Right ventricle myocardium superior (tissue), 1 donor: Measurements from ENCODE around the gene ARL14. TPM values are rescaled to one million over a fixed set of nuclear protein-coding genes. Genes with fewer than 3 reads are reported as not detected.

Experiments
- ATAC-seq: fragments of 200-7000 bp; cut with Tn5 transposase; one replicate; pipeline ENCODE4 v1.9.1; 2020; ENCODE audit warnings: mild to moderate bottlenecking; ENCODE audit not compliant: poor library complexity
- DNase-seq: peaks from one replicate; pipeline ENCODE4 v3.0.0-alpha.2; 2020
- intact Hi-C: fragments of 100-400 bp; cut with DNase I; formaldehyde crosslinking; loops from one replicate; pipeline ENCODE4 v1.11.2; 2022
- long read RNA-seq: library from polyadenylated mRNA; unstranded; transcript quantifications from one replicate; pipeline ENCODE4 v2.0.0, GENCODE V29; 2021
- total RNA-seq: library from RNA; stranded (reverse); fragmentation: NEBNext Ultra II Directional; extraction: Animal tissue kit (Norgen Biotek cat#: 25700); gene quantifications from one replicate; pipeline ENCODE4 v1.2.1, GENCODE V29; 2021
- donor health status: DM: no; HTN: yes; CAD: no; lungs with severe emphysema.

Gene ARL14
- not detected for total RNA-seq
- long read RNA-seq: 0 reads

DNA sequence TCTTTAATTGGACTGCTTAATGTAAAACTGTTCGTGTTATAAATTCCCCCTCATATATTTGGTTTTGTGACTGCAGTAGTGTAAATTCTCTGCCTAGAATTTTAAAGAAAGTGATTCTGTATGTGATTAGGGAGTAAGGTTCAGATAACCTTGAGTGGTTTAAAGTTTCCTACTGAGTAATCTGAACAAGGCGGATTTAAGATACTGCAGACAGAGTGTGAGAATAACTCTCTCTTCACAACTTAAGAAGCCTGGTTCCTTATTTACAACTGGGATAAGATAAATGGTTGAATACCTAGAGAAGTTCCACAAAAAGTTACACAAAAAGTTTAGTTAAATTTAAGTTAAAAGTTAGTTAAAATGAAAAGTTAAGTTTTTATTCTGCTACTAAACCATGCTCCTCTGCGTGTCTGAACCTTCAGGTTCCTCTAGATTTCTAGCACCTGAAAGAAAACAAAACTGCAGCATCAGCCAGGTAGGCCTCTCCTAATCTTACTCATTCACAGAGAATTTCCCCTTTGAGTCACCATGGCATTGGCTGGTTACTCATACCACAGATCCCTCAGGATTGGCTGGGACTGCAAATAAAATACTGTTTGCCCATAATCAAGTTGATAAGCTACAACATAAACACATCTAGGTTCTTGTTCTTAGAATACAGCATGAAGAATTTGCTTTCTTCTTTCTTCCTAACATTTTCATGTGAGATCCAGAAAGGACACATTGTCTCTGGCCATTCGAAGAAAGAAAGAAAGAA is at the start of gene ARL14:
Gene ARL14 (plus strand): TSS at position 614 of the 757 bp plus-strand sequence. CDS start 187 bp downstream, outside the sequence.
- intact Hi-C loops: no loop called here
- DNase-seq (no peak), ATAC-seq (no peak)

DNA sequence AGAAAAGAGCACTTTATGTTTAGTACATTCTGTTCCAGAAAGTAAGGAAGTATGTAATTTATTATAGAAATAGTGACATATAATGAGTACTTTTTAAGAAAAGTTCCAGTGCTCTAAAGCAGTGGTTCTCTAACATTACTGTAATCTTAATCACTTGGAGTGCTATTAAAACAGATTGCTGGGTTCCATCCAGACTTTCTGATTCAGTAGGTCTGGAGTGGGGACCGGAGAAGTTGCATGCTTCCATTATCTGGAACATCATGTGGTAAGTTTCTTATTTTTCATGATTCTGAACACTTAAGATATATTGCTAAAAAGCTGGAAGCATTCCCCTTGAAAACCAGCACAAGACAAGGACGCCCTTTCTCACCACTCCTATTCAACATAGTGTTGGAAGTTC is 47.5 kb upstream of the ARL14 start:
- intact Hi-C loops: no loop called here
- DNase-seq: no peak
- ATAC-seq: no peak

DNA sequence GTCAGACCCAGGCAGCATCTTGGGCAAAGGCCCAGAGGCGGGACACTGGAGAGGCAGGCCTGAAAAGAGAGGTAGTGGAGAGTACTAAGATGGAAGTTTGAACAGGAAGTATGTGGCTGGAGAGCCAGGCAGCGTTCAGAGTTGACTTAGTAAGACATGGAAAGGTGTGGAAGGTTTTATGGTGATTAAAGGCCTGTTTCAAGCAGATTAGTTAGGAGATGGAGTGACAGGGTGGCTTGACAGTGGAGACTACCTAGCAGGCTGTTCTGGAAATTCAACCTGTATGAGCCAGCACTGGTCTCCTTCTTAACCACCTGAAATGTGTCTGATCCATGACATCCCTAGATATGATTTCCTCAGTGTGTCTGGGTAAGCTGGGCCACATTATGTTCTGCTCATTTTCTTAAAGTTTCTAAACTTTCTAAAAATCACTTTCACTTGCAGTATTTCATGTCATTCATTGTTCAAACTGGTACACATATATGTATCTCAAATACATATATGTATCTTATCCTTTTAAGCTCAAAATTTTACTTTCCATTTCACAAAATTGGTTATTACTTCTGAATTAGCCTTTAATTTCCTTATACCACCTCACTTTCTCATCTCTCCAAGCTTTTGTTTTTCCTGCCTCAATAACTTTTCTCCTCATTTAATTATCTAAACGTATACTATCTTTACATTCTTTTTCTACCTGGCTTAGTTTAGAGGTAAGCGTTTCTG is 43.4 kb upstream of the ARL14 start:
- ATAC-seq (no peak), DNase-seq (no peak)
- intact Hi-C loops: no loop called here

GRCh38 chr3:160635213-160635612 is 41.7 kb upstream of the ARL14 start:
- intact Hi-C loops: no loop called here
- ATAC-seq: no peak
- no peak for DNase-seq

GRCh38 chr3:160637086-160637485 is 39.9 kb upstream of the ARL14 start:
- no peak for ATAC-seq

GRCh38 chr3:160638184-160638583 is 38.8 kb upstream of the ARL14 start:
- intact Hi-C loops: no loop called here
- DNase-seq: no peak
- ATAC-seq: no peak

More at GRCh38 chr3:160637086-160637485, 39.9 kb upstream of the ARL14 start:
- intact Hi-C loops: no loop called here
- no peak for DNase-seq

DNA sequence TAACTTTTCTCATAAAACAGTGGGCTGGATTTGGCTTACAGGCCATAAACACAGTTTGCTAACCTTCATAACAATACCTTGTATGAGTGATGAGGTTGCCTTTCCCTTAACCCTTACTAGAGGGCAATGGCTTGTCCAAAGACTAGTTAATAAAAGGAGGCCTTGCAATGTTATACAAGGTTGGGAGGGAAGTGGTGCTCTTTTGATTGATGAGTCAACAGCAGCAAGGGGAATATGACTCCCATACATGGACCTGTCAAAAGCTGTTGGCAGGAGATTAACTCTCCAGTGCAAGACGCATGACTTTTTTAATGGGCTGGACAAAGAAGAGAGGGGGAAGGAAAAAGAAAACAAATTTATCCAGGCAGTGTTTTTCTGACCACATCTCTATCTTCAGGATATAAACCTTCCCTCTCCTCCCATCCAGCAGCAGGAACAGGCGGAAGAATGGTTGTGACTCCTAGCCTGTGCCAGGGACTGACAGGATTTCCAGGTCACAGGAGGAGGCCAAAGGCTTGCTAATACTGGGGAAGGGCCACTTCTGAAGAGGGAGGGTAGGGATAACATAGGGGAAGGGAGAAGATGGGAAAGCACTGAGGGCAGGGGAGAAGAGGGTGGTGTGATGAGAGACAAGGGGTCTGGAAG is 35.2 kb upstream of the ARL14 start:
- ATAC-seq (no peak), DNase-seq (no peak)
- intact Hi-C loops: no loop called here

DNA sequence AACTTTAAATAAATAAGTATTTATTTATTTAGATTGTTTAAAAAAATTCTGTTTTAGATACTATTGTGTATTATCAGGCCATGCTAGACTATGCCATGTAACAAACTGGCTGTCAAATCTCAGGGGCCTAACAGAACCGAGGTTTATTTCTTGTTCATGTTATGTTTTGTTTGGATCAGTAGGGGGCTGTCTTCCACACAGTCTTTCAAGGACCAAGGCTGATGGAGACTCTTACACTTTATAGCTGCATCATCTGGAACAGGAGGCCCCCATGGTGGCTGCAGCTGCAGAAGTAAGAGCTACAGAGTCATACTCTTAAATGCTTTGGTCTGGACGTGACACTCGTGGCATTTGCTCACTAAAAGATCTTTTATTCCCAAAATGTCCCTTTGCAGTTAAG is 33.0 kb upstream of the ARL14 start:
- intact Hi-C loops: no loop called here
- ATAC-seq: no peak
- DNase-seq: no peak

DNA sequence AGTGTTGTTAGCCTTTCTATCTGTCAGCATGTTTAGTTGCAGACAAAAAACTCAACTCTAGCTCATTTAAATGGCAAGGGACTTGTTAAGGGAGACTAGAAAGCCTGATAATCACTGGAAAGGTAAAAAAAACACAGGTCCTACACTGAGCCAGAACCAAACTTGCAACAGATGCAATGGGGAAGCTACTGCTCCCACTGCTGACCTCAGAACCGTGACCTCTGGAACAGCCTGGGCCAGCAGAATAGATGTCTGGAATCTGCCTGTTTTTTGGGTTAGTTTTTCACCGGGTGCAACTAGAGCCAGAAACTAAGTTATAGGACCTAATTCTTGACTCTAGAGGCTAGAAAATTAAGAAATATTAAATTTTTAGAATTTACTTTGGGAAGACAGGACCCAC is 32.5 kb upstream of the ARL14 start:
- ATAC-seq (no peak), DNase-seq (no peak)
- intact Hi-C loops: no loop called here

DNA sequence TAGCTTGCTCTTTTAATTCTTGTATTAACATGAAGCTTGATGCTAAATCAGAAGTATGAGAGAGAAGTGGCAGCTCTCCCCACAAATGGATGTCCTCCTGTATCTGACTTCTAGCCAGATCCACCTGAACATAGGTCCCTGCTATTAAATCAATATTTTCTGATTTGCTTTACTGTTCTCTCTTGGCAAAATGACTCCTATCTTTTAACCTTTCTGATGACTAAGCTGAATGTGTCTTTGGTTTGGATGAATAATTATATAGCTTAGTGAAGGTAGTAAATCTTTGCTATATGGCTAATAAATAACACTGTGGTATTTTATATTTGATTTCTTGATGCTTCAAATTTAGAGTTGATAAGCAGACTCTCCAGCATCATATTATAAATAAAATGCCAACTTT is 28.3 kb upstream of the ARL14 start:
- intact Hi-C loops: no loop called here
- DNase-seq (no peak), ATAC-seq (no peak)

DNA sequence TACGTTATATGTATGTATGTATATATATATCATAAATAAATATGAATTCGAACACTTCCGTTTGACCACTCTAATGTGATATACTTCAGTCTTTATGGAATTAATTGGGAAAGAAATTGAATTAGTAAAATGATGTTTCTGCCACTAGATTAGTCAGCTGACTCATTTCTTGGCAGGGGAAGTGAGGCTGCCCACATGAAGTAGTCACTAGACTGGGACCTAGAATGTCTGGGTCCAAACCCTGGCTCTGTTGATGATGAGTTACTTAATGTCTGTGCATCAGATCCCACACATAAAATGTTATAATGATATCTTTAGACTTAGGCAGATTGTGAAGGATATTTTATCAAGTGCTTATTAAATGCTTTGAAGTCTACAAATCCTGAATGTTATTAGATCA is 27.4 kb upstream of the ARL14 start:
- DNase-seq: no peak
- ATAC-seq: no peak
- intact Hi-C loops: no loop called here

- DNase-seq (no peak), ATAC-seq (no peak)
- intact Hi-C loops: no loop called here
Observed at GRCh38 chr3:160653512-160653911, 23.4 kb upstream of the ARL14 start.

DNA sequence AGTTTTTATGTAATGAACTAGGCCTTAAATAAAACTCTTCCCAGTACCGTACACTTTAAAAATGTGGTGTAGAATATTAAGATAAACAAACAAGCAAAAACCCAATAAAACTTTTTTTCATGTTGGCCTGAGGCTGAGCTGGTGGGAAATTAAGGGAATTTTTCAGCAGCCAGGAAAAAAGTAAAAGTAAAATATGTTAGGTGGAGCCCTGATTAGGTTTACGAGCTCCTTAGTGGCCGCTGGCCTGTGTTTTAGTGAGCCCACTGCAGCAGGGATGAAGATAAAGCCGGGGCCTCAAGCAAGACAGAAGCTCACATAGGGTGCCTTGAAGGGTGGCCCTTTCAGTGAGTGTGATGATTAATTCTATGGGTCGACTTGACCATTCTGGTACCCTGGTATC is 16.1 kb upstream of the ARL14 start:
- intact Hi-C loops: no loop called here
- ATAC-seq: no peak
- no peak for DNase-seq

DNA sequence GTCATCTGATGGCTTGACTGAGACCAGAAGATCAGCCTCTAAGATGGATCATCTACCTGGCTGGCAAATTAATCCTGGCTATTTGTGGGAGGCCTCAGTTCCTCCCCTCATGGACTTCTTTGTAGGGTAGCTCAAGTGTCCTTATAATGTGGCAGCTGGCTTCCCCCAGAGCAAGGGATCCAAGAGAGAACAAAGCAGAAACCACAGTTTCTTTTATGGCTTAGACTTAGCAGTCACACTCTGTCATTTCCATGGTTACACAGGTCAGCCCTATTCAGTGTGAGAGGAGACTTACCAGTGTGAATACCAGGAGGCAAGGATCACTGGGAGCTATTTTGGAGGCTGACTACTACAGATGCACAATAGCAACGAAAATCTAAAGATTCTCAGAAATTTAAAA is 15.3 kb upstream of the ARL14 start:
- DNase-seq (no peak), ATAC-seq (no peak)
- intact Hi-C loops: no loop called here

GRCh38 chr3:160665231-160665630 is 11.7 kb upstream of the ARL14 start:
- intact Hi-C loops: no loop called here
- ATAC-seq (no peak), DNase-seq (no peak)

DNA sequence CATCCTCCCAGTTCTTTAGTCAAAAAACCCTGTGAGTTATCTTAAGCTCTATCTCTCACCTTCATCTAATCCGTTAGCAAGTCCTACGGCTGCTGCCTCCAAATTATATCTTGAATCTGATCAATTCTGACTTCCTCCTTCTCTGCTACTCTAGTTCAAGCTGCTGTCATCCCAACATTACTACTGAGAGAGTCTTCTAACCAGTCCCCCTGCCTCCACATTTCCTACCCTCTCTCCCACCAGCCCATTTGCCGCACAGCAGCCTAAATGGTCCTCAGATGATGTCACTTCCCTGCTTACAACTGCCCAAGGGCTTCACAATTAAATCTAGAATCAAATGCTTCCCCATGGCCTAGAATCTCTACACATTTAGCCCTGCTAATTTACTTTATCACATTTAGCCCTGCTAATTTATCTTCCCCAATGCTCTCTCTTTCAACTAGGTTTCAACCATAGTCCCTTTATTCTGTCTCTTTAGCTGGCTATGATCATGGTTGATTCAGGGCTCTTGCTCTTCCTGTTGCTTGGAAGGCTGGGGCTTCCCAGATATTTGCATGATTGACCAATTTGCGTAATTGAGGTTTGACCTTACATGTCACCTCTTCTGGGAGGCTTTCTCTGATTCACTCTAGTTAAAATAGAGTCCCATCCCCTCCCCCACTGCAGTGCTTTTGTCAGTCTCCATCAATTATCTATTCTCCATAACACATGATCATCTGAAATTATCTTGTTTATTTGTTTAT is 11.0 kb upstream of the ARL14 start:
- ATAC-seq: no peak
- intact Hi-C loops: no loop called here

GRCh38 chr3:160667452-160667851 is 9.5 kb upstream of the ARL14 start:
- DNase-seq (no peak), ATAC-seq (no peak)
- intact Hi-C loops: no loop called here

More for the DNA sequence above, 11.0 kb upstream of the ARL14 start:
- no peak for DNase-seq

GRCh38 chr3:160668454-160668853 is 8.5 kb upstream of the ARL14 start:
- DNase-seq (no peak), ATAC-seq (no peak)
- intact Hi-C loops: no loop called here

GRCh38 chr3:160671231-160671630 is 5.7 kb upstream of the ARL14 start:
- DNase-seq (no peak), ATAC-seq (no peak)
- intact Hi-C loops: no loop called here
